NB4 (cell line): Measurements from ENCODE around the gene TM9SF3.

Experiments
- CTCF ChIP-seq: IDR thresholded peaks from one replicate; pipeline ENCODE4 v1.5.1; 2012; ENCODE audit warnings: low read depth, low read length
- MAX ChIP-seq: IDR thresholded peaks from 2 replicates; pipeline ENCODE4 v1.6.1; 2011; ENCODE audit warnings: low read depth, low read length
- MYC ChIP-seq: IDR thresholded peaks from 2 replicates; pipeline ENCODE4 v1.6.1; 2011; ENCODE audit warnings: low read depth, low read length
- POLR2A ChIP-seq: IDR thresholded peaks from 2 replicates; pipeline ENCODE4 v1.6.1; 2011; ENCODE audit warnings: mild to moderate bottlenecking; ENCODE audit not compliant: insufficient read length; ENCODE audit errors: extremely low read depth

GRCh38 chr10:96614515-96614914 is 27.7 kb upstream of the TM9SF3 start:
- TF ChIP-seq CTCF (no peak), MYC (no peak), POLR2A (no peak), MAX (no peak)
